HG03103 (cell line): ENCODE data around the gene MDM1.

Experiments used
- ATAC-seq: cut with Tn5 transposase; IDR thresholded peaks from one replicate; pipeline ENCODE4 v1.9.1; 2021; ENCODE audit warnings: low read depth; ENCODE audit not compliant: unreplicated experiment

MDM1 gene

GRCh38 chr12:68331869-68332727, at the start of gene MDM1:
MDM1 (minus strand) TSS chr12:68332362; CDS start chr12:68332245, 117 bp downstream.
- peak; percentile 97 for ATAC-seq

- ATAC-seq, result no peak
Observed at GRCh38 chr12:68381476-68382219, 49.5 kb upstream of the MDM1 start.

GRCh38 chr12:68378872-68379606, 46.9 kb upstream of the MDM1 start:
- ATAC-seq, result no peak

- no peak for ATAC-seq
Observed at GRCh38 chr12:68377881-68378280, 45.7 kb upstream of the MDM1 start.

- no peak for ATAC-seq
Observed at GRCh38 chr12:68376901-68377300, 44.7 kb upstream of the MDM1 start.

GRCh38 chr12:68375756-68376695, 43.9 kb upstream of the MDM1 start:
- no peak for ATAC-seq

- ATAC-seq, result peak; percentile 92
Observed at GRCh38 chr12:68374307-68374982, 42.3 kb upstream of the MDM1 start.

- no peak for ATAC-seq
Observed at GRCh38 chr12:68370667-68371066, 38.5 kb upstream of the MDM1 start.

- no peak for ATAC-seq
Observed at GRCh38 chr12:68370006-68370590, 37.9 kb upstream of the MDM1 start.

- ATAC-seq, result no peak
Observed at GRCh38 chr12:68368327-68368726, 36.2 kb upstream of the MDM1 start.

GRCh38 chr12:68367903-68368302, 35.7 kb upstream of the MDM1 start:
- ATAC-seq, result no peak

- ATAC-seq, result no peak
Observed at GRCh38 chr12:68367116-68367515, 35.0 kb upstream of the MDM1 start.

GRCh38 chr12:68364893-68365725, 32.9 kb upstream of the MDM1 start:
- peak; percentile 80 for ATAC-seq

GRCh38 chr12:68364328-68364727, 32.2 kb upstream of the MDM1 start:
- ATAC-seq, result no peak

- no peak for ATAC-seq
Observed at GRCh38 chr12:68361953-68362352, 29.8 kb upstream of the MDM1 start.

GRCh38 chr12:68359674-68360073, 27.5 kb upstream of the MDM1 start:
- ATAC-seq, result no peak

- ATAC-seq, result peak; percentile 70
Observed at GRCh38 chr12:68358532-68359485, 26.6 kb upstream of the MDM1 start.
